Panc1 (cell line): ENCODE measurements around the gene YBX1. TPM values are rescaled to one million over a fixed set of nuclear protein-coding genes. Genes with fewer than 3 reads are reported as not detected.

Experiments
- ATAC-seq: fragments of 200-7000 bp; cut with Tn5 transposase; 2 replicates; pipeline ENCODE4 v1.9.1; 2020; ENCODE audit warnings: mild to moderate bottlenecking, moderate library complexity
- Bru-seq: library from RNA; stranded (reverse); fragments of 400-500 nt; gene quantifications from one replicate; lab custom pipeline; 2021; lab: Mats Ljungman, UMichigan
- BruChase-seq, 2 experiments: library from RNA; stranded (reverse); fragments of 400-500 nt; gene quantifications; one replicate each; lab custom pipeline; 2021; lab: Mats Ljungman, UMichigan
- BruUV-seq: library from RNA; stranded (reverse); fragments of 400-500 nt; replicated peaks from 2 replicates; lab custom pipeline; 2021; lab: Mats Ljungman, UMichigan
- CTCF ChIA-PET: fragments of 300-600 bp; sonication (Branson Sonifier 250); formaldehyde crosslinking; loops from one replicate; lab custom pipeline; 2022; ENCODE audit warnings: antibody characterized with exemption; lab: Charles Lee
- POLR2A ChIA-PET: fragments of 300-600 bp; sonication (Branson Sonifier 250); formaldehyde crosslinking; loops from one replicate; lab custom pipeline; 2022; ENCODE audit warnings: antibody characterized with exemption; lab: Charles Lee
- DNase-seq: peaks from one replicate; pipeline ENCODE4 v3.0.0-alpha.2; 2010; ENCODE audit warnings: low read depth, low spot score
- H3K27ac ChIP-seq: 2 replicates; pipeline ENCODE4 v1.5.1; 2011; ENCODE audit warnings: mild to moderate bottlenecking, low read length, inconsistent platforms
- H3K27me3 ChIP-seq: fragments of 200-500 bp; sonication (Bioruptor generic); 2 replicates; pipeline ENCODE4 v1.6.0; 2014; ENCODE audit warnings: low read length, inconsistent platforms; ENCODE audit not compliant: control insufficient read depth, insufficient read depth
- H3K36me3 ChIP-seq: fragments of 200-500 bp; sonication (Bioruptor generic); 2 replicates; pipeline ENCODE4 v1.5.1; 2014; ENCODE audit warnings: inconsistent platforms, mild to moderate bottlenecking, low read length, moderate library complexity; ENCODE audit not compliant: control insufficient read depth, insufficient read depth
- H3K4me1 ChIP-seq: 2 replicates; pipeline ENCODE4 v1.5.1; 2011; ENCODE audit warnings: inconsistent platforms, mild to moderate bottlenecking, low read length, moderate library complexity; ENCODE audit not compliant: control insufficient read depth, insufficient read depth
- H3K4me3 ChIP-seq, 2 experiments: 2 replicates each; pipeline ENCODE4 v1.5.1; 2011 to 2012; ENCODE audit warnings: low read depth in 2 of 2, low read length in 2 of 2, mild to moderate bottlenecking in 2 of 2, inconsistent platforms in 1 of 2, moderate library complexity in 1 of 2
- H3K9me3 ChIP-seq: fragments of 200-500 bp; sonication (Bioruptor generic); 2 replicates; pipeline ENCODE4 v1.5.1; 2014; ENCODE audit warnings: low read depth, mild to moderate bottlenecking, inconsistent platforms, low read length, moderate library complexity; ENCODE audit not compliant: control insufficient read depth, insufficient read depth
- CTCF ChIP-seq: fragments of 450-650 bp; IDR thresholded peaks from 2 replicates; pipeline ENCODE4 v1.5.1; 2017; ENCODE audit warnings: mild to moderate bottlenecking
- POLR2AphosphoS5 ChIP-seq: IDR thresholded peaks from 2 replicates; pipeline ENCODE4 v1.6.1; 2012; ENCODE audit warnings: mild to moderate bottlenecking, low read depth, low read length, moderate library complexity
- SIN3A ChIP-seq: IDR thresholded peaks from 2 replicates; pipeline ENCODE4 v1.6.1; 2012; ENCODE audit warnings: low read depth, mild to moderate bottlenecking, low read length, moderate library complexity, borderline replicate concordance; ENCODE audit not compliant: insufficient read depth
- TCF7L2 ChIP-seq: IDR thresholded peaks from 2 replicates; pipeline ENCODE4 v1.6.1; 2011; ENCODE audit warnings: mild to moderate bottlenecking, low read depth, low read length, inconsistent platforms
- in situ Hi-C: cut with HindIII; loops from 2 replicates; pipeline ENCODE4 v1.10.0; 2016; ENCODE audit warnings: low sequenced_read_pairs, low pct_unique_long_range_greater_than_20kb
- intact Hi-C: fragments of 100-400 bp; cut with micrococcal nuclease; formaldehyde crosslinking; loops from one replicate; pipeline ENCODE4 v1.10.0; 2022; ENCODE audit not compliant: unreplicated experiment
- long read RNA-seq: library from polyadenylated mRNA; unstranded; transcript quantifications from one replicate; pipeline ENCODE4 v2.0.0, GENCODE V29; 2021; ENCODE audit not compliant: unreplicated experiment
- polyA plus RNA-seq: library from polyadenylated mRNA; unstranded; fragments of >200 nt; gene quantifications from one replicate; pipeline ENCODE4 v1.2.1, GENCODE V29; 2012; ENCODE audit warnings: missing spikeins; ENCODE audit not compliant: insufficient read length
- total RNA-seq: library from RNA; stranded (reverse); gene quantifications from one replicate; pipeline ENCODE4 v1.2.1, GENCODE V29; 2021; ENCODE audit not compliant: unreplicated experiment
- TF ChIP-seq, protein P1 (sequence below), 2 experiments: IDR thresholded peaks; 2 replicates each; pipeline ENCODE4 v1.6.1; 2011 to 2012; ENCODE audit warnings: low read depth in 2 of 2, control low read depth in 1 of 2, low read length in 1 of 2, mild to moderate bottlenecking in 1 of 2, moderate library complexity in 1 of 2; ENCODE audit not compliant: insufficient read depth in 1 of 2

YBX1 gene
- 908 TPM for total RNA-seq
- polyA plus RNA-seq, result 1,132 TPM
- percentile 99 among the genes with signal in this experiment for Bru-seq, nascent RNA
- percentile 98 among the genes with signal in this experiment for BruChase-seq, experiment 1, labeled RNA remaining after a 2-hour chase
- BruChase-seq, experiment 2, labeled RNA remaining after a 6-hour chase, result percentile 98 among the genes with signal in this experiment
- long read RNA-seq, transcript YBX1-201 (8 exons, 1,514 nt), result major isoform, 242 of 317 reads
- long read RNA-seq, partial matches to known transcripts, result 71 of 317 reads
- long read RNA-seq, other reads (novel, unspliced or antisense), result 3 of 317 reads

- ATAC-seq (peak; percentile 95), DNase-seq (peak; percentile 99)
- peaks cover 27% of the 10 kb centered on the region for H3K36me3 ChIP-seq
- TF ChIP-seq CTCF (no peak), POLR2AphosphoS5 (peak; percentile 90), TCF7L2 (peak; percentile 64), SIN3A (peak; percentile 51; the same call in 1 of the 2 replicates)
- TF ChIP-seq, protein P1, sequence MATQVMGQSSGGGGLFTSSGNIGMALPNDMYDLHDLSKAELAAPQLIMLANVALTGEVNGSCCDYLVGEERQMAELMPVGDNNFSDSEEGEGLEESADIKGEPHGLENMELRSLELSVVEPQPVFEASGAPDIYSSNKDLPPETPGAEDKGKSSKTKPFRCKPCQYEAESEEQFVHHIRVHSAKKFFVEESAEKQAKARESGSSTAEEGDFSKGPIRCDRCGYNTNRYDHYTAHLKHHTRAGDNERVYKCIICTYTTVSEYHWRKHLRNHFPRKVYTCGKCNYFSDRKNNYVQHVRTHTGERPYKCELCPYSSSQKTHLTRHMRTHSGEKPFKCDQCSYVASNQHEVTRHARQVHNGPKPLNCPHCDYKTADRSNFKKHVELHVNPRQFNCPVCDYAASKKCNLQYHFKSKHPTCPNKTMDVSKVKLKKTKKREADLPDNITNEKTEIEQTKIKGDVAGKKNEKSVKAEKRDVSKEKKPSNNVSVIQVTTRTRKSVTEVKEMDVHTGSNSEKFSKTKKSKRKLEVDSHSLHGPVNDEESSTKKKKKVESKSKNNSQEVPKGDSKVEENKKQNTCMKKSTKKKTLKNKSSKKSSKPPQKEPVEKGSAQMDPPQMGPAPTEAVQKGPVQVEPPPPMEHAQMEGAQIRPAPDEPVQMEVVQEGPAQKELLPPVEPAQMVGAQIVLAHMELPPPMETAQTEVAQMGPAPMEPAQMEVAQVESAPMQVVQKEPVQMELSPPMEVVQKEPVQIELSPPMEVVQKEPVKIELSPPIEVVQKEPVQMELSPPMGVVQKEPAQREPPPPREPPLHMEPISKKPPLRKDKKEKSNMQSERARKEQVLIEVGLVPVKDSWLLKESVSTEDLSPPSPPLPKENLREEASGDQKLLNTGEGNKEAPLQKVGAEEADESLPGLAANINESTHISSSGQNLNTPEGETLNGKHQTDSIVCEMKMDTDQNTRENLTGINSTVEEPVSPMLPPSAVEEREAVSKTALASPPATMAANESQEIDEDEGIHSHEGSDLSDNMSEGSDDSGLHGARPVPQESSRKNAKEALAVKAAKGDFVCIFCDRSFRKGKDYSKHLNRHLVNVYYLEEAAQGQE (IDR thresholded peaks at IDR 0.05; ENCODE audit: insufficient read depth in 1 of 2, low read depth in 2 of 2, low read length in 1 of 2), result no peak
- in situ Hi-C loops (no loop called here), intact Hi-C loops (no loop called here)
- peak within 1 kb of the TSS; percentile 99 for H3K27ac ChIP-seq
- H3K4me3 ChIP-seq, result peak within 1 kb of the TSS; percentile 91 to 97
- peaks cover 35% of the 10 kb centered on the region for H3K4me1 ChIP-seq
- H3K27me3 ChIP-seq, result no peaks in the 10 kb centered on the region
- H3K9me3 ChIP-seq, result no peaks in the 10 kb centered on the region
- ChIA-PET CTCF (no interaction called here), POLR2A (interaction anchor here (0.6 to 1.0 kb wide), 2 partner anchors 11 to 18 kb away, joined by 3 to 4 read pairs; no protein-coding TSS in a partner anchor)
- no TSS peak for BruUV-seq
Observed at GRCh38 chr1:42681741-42682483, at the start of gene YBX1. YBX1 (plus strand) TSS chr1:42682418; CDS start chr1:42682566, 148 bp downstream.

- H3K4me3 ChIP-seq, result no peak overlapping the region
- ChIA-PET CTCF (no interaction called here), POLR2A (no interaction called here)
- H3K9me3 ChIP-seq, result no peaks in the 10 kb centered on the region
- BruUV-seq, result no TSS peak
- in situ Hi-C loops (no loop called here), intact Hi-C loops (no loop called here)
- no peak for DNase-seq
- H3K4me1 ChIP-seq, result no peaks in the 10 kb centered on the region
- ATAC-seq, result no peak
- no peaks in the 10 kb centered on the region for H3K36me3 ChIP-seq
- no peaks in the 10 kb centered on the region; the same call in 1 of the 2 replicates for H3K27me3 ChIP-seq
- no peak for TF ChIP-seq SIN3A
- no peak for TF ChIP-seq CTCF
- TF ChIP-seq, protein P1 (IDR thresholded peaks at IDR 0.05; ENCODE audit: insufficient read depth in 1 of 2, low read depth in 2 of 2, low read length in 1 of 2), result no peak
- TF ChIP-seq TCF7L2, result no peak
- TF ChIP-seq POLR2AphosphoS5, result no peak
- H3K27ac ChIP-seq, result no peak overlapping the region
Observed at GRCh38 chr1:42639116-42639515, 43.1 kb upstream of the YBX1 start.
